ENCODE measurements around the gene CBFA2T2. TPM values are rescaled to one million over a fixed set of nuclear protein-coding genes. Genes with fewer than 3 reads are reported as not detected.
"Not testable (repeated sequence)": the region's sequence is repeated elsewhere in the genome, so short reads cannot be mapped to it uniquely, and the experiment has no call there.

CBFA2T2 gene
- total RNA-seq, 2 donors from 2014 or later, result 14.8 to 18.0 TPM

- ATAC-seq (ENCODE audit: insufficient number of reproducible peaks, low FRiP score, low read depth) (peak; percentile 29), DNase-seq (ENCODE audit: low spot score) (no peak)
- TF ChIP-seq CTCF (IDR thresholded peaks at IDR 0.05), result no peak
- H3K9me3 ChIP-seq, result no peaks in the 10 kb centered on the region
- H3K4me1 ChIP-seq (ENCODE audit: control insufficient read depth in 1 of 2, low read depth in 2 of 2), result peaks cover 20 to 46% of the 10 kb centered on the region in 2 donors
- no peaks in the 10 kb centered on the region for H3K36me3 ChIP-seq
- H3K4me3 ChIP-seq, result no peak overlapping the region
- peak overlapping the region; percentile 83 to 85 for H3K27ac ChIP-seq
- H3K27me3 ChIP-seq (replicated peaks; ENCODE audit: insufficient read depth), result no peaks in the 10 kb centered on the region
Observed at GRCh38 chr20:33694639-33695012, 204.7 kb downstream of the CBFA2T2 start.

- no peak overlapping the region for H3K27ac ChIP-seq
- no peaks in the 10 kb centered on the region for H3K27me3 ChIP-seq (replicated peaks; ENCODE audit: insufficient read depth)
- no peak for TF ChIP-seq CTCF (IDR thresholded peaks at IDR 0.05)
Observed at GRCh38 chr20:33696448-33696847, 206.6 kb downstream of the CBFA2T2 start.

GRCh38 chr20:33697129-33697528 lies 207.2 kb downstream of the CBFA2T2 start:
- DNase-seq (ENCODE audit: low spot score), result no peak
- H3K36me3 ChIP-seq, result no peaks in the 10 kb centered on the region
- H3K4me3 ChIP-seq, result no peak overlapping the region
- ATAC-seq (ENCODE audit: insufficient number of reproducible peaks, low FRiP score, low read depth), result no peak
- no peaks in the 10 kb centered on the region for H3K27me3 ChIP-seq (replicated peaks; ENCODE audit: insufficient read depth)
- peak overlapping the region in 1 of 2 donors; percentile 50 for H3K27ac ChIP-seq
- peaks cover 20 to 46% of the 10 kb centered on the region in 2 donors for H3K4me1 ChIP-seq (ENCODE audit: control insufficient read depth in 1 of 2, low read depth in 2 of 2)
- TF ChIP-seq CTCF (IDR thresholded peaks at IDR 0.05), result no peak
- no peaks in the 10 kb centered on the region for H3K9me3 ChIP-seq

More at GRCh38 chr20:33696448-33696847, 206.6 kb downstream of the CBFA2T2 start:
- DNase-seq (ENCODE audit: low spot score), result no peak
- ATAC-seq (ENCODE audit: insufficient number of reproducible peaks, low FRiP score, low read depth), result no peak
- H3K9me3 ChIP-seq, result no peaks in the 10 kb centered on the region
- no peak overlapping the region for H3K4me3 ChIP-seq
- peaks cover 20 to 46% of the 10 kb centered on the region in 2 donors for H3K4me1 ChIP-seq (ENCODE audit: control insufficient read depth in 1 of 2, low read depth in 2 of 2)
- H3K36me3 ChIP-seq, result no peaks in the 10 kb centered on the region

- DNase-seq (ENCODE audit: low spot score); H3K4me3 ChIP-seq; H3K27me3 ChIP-seq (replicated peaks; ENCODE audit: insufficient read depth); ATAC-seq (ENCODE audit: insufficient number of reproducible peaks, low FRiP score, low read depth); H3K9me3 ChIP-seq; H3K27ac ChIP-seq; H3K36me3 ChIP-seq: not testable (repeated sequence)
- peaks cover 15 to 37% of the 10 kb centered on the region in 2 donors for H3K4me1 ChIP-seq (ENCODE audit: control insufficient read depth in 1 of 2, low read depth in 2 of 2)
Observed at GRCh38 chr20:33698966-33699365, 209.1 kb downstream of the CBFA2T2 start.

Other genes with a start within 250 kb of the CBFA2T2 start
- gene BPIFB1, start 206.9 kb upstream of the CBFA2T2 start, total RNA-seq, result not detected
- gene CDK5RAP1, start 88.6 kb upstream of the CBFA2T2 start, total RNA-seq, result 10 to 100 TPM; 26.2 to 26.3 TPM
- gene SNTA1, start 46.3 kb upstream of the CBFA2T2 start, total RNA-seq, result 100 to 1,000 TPM in 1 of 2 donors, 10 to 100 TPM in 1; 62.6 to 108 TPM
- gene C20orf144, start 172.2 kb downstream of the CBFA2T2 start, total RNA-seq, result not detected
- gene ACTL10, start 176.8 kb downstream of the CBFA2T2 start, total RNA-seq, result 1 to 10 TPM; 2.6 to 3.1 TPM
- gene NECAB3, start 184.3 kb downstream of the CBFA2T2 start, total RNA-seq, result 10 to 100 TPM; 24.0 to 29.6 TPM
- under 1 TPM; 0.68 to 0.92 TPM for gene E2F1, start 196.3 kb downstream of the CBFA2T2 start, total RNA-seq
- 1 to 10 TPM; 3.3 to 4.1 TPM for gene PXMP4, start 230.2 kb downstream of the CBFA2T2 start, total RNA-seq
- gene ZNF341, start 241.9 kb downstream of the CBFA2T2 start, total RNA-seq, result 1 to 10 TPM; 1.8 to 2.3 TPM

Data from thoracic aorta (tissue), 2 donors.